HepG2 (cell line): ENCODE results near the gene TSSK6. TPM values are rescaled to one million over a fixed set of nuclear protein-coding genes. Genes with fewer than 3 reads are reported as not detected.

Experiments used
- ATAC-seq: fragments of 200-7000 bp; cut with Tn5 transposase; 3 replicates; pipeline ENCODE4 v1.9.1; 2020; ENCODE audit warnings: mild to moderate bottlenecking, moderate library complexity
- BruUV-seq: library from RNA; stranded (reverse); fragments of 400-500 nt; replicated peaks from 2 replicates; lab custom pipeline; 2021; lab: Mats Ljungman, UMichigan
- CTCF ChIA-PET: fragments of 300-600 bp; formaldehyde crosslinking; extraction: SDS; loops from one replicate; lab custom pipeline; 2021; ENCODE audit warnings: low total read pairs, inconsistent platforms, low intra/inter-chr PET ratio; lab: Yijun Ruan, JAX
- POLR2A ChIA-PET: fragments of 350-600 bp; sonication (Branson Sonifier 250); formaldehyde crosslinking; loops from one replicate; lab custom pipeline; 2020; ENCODE audit warnings: antibody characterized with exemption, inconsistent platforms; lab: Yijun Ruan, JAX
- DNase-seq: peaks from one replicate; pipeline ENCODE4 v3.0.0-alpha.2; 2015; ENCODE audit warnings: low spot score
- FAIRE-seq: peaks from 3 replicates; lab custom pipeline; 2011; peaks lifted over from hg19 to GRCh38; lab: Jason Lieb, UNC
- H2AFZ ChIP-seq: one replicate; pipeline ENCODE4 v1.6.1; 2011; ENCODE audit warnings: low read length, inconsistent platforms
- H3K27ac ChIP-seq: fragments of 300-600 bp; 3 replicates; pipeline ENCODE4 v1.8.0; 2011; ENCODE audit warnings: mixed run types, mild to moderate bottlenecking, mixed read lengths, low read length, inconsistent platforms; ENCODE audit not compliant: insufficient read depth; ENCODE audit errors: extremely low read length
- H3K27me3 ChIP-seq, 2 experiments: fragments of 200-600 bp in 1 of 2; 2 replicates in 1 of 2; 3 replicates in 1 of 2; pipeline versions ENCODE4 v1.6.0 to v1.8.0; 2011; ENCODE audit warnings: low read length in 2 of 2, mild to moderate bottlenecking in 2 of 2, moderate library complexity in 2 of 2, inconsistent platforms in 1 of 2; ENCODE audit not compliant: insufficient read depth in 2 of 2, control insufficient read depth in 1 of 2
- H3K36me3 ChIP-seq, 2 experiments: fragments of 200-600 bp in 1 of 2; replicated peaks in 1 of 2; 2 replicates in 1 of 2; 3 replicates in 1 of 2; pipeline versions ENCODE4 v1.5.1 to v1.8.0; 2011; ENCODE audit warnings: low read length in 2 of 2, inconsistent platforms in 1 of 2; ENCODE audit not compliant: insufficient read depth in 2 of 2, control insufficient read depth in 1 of 2
- H3K4me1 ChIP-seq: 2 replicates; pipeline ENCODE4 v1.5.1; 2012; ENCODE audit warnings: low read length, inconsistent platforms; ENCODE audit not compliant: insufficient read depth
- H3K4me2 ChIP-seq: 2 replicates; pipeline ENCODE4 v1.6.0; 2011; ENCODE audit warnings: low read depth, low read length, inconsistent platforms
- H3K4me3 ChIP-seq, 3 experiments: fragments of 200-600 bp in 1 of 3; sonication (generic), shearing (Covaris generic) in 1 of 3; replicated peaks in 1 of 3; 2 replicates each; pipeline ENCODE4 v1.5.1; 2011 to 2016; ENCODE audit warnings: low read length in 3 of 3, inconsistent platforms in 2 of 3, low read depth in 2 of 3, mild to moderate bottlenecking in 2 of 3, control low read depth in 1 of 3, mixed read lengths in 1 of 3; ENCODE audit not compliant: insufficient read depth in 1 of 3
- H3K79me2 ChIP-seq: one replicate; pipeline ENCODE4 v1.6.1; 2011; ENCODE audit warnings: low read length, inconsistent platforms; ENCODE audit not compliant: insufficient read depth
- H3K9ac ChIP-seq: 2 replicates; pipeline ENCODE4 v1.6.0; 2011; ENCODE audit warnings: mild to moderate bottlenecking, low read depth, low read length, inconsistent platforms; ENCODE audit not compliant: insufficient read depth
- H3K9me3 ChIP-seq: 2 replicates; pipeline ENCODE4 v1.5.1; 2012; ENCODE audit warnings: mild to moderate bottlenecking, low read length
- H4K20me1 ChIP-seq: 2 replicates; pipeline ENCODE4 v1.6.0; 2011; ENCODE audit warnings: inconsistent platforms, mild to moderate bottlenecking, low read length, moderate library complexity; ENCODE audit not compliant: insufficient read depth
- AGO1 ChIP-seq: fragments of 200-400 bp; formaldehyde crosslinking; IDR thresholded peaks from 2 replicates; pipeline ENCODE4 v1.6.1; 2017; ENCODE audit warnings: mild to moderate bottlenecking, low read depth, low read length, moderate library complexity; ENCODE audit not compliant: poor library complexity, severe bottlenecking
- BORCS8-MEF2B ChIP-seq: sonication (generic); formaldehyde crosslinking; IDR thresholded peaks from 2 replicates; pipeline ENCODE4 v1.8.0; 2022; ENCODE audit warnings: mild to moderate bottlenecking, missing genetic modification reagents
- GRHL1 ChIP-seq: sonication (generic); formaldehyde crosslinking; conservative IDR thresholded peaks from 2 replicates; pipeline ENCODE4 v1.8.0; 2022; ENCODE audit warnings: missing genetic modification reagents
- SAFB2 ChIP-seq: sonication (generic); formaldehyde crosslinking; IDR thresholded peaks from 2 replicates; pipeline ENCODE4 v1.5.1; 2020; ENCODE audit warnings: missing genetic modification reagents, low read depth, mild to moderate bottlenecking, borderline replicate concordance
- ZKSCAN5 ChIP-seq: sonication (generic); formaldehyde crosslinking; IDR thresholded peaks from 2 replicates; pipeline ENCODE4 v1.5.1; 2020; ENCODE audit warnings: mild to moderate bottlenecking, missing genetic modification reagents
- ZNF329 ChIP-seq: sonication (generic); formaldehyde crosslinking; IDR thresholded peaks from 2 replicates; pipeline ENCODE4 v1.9.0; 2021; ENCODE audit warnings: low read depth, mild to moderate bottlenecking, missing genetic modification reagents
- ZNF367 ChIP-seq: sonication (generic); formaldehyde crosslinking; IDR thresholded peaks from 2 replicates; pipeline ENCODE4 v1.4.0; 2020; ENCODE audit warnings: missing genetic modification reagents, borderline replicate concordance
- ZNF672 ChIP-seq: sonication (generic); formaldehyde crosslinking; IDR thresholded peaks from 2 replicates; pipeline ENCODE4 v1.8.1; 2022; ENCODE audit warnings: missing genetic modification reagents
- ZNF790 ChIP-seq: sonication (generic); formaldehyde crosslinking; IDR thresholded peaks from 2 replicates; pipeline ENCODE4 v1.8.0; 2022; ENCODE audit warnings: missing genetic modification reagents, mild to moderate bottlenecking, borderline replicate concordance
- WGBS: methylation state at CpG from one replicate; pipeline ENCODE4 v1.1.6; 2017; ENCODE audit warnings: low lambda C conversion rate; 5-methylcytosine and 5-hydroxymethylcytosine counted together
- in situ Hi-C: cut with HindIII; loops from 2 replicates; pipeline ENCODE4 v1.10.0; 2017; ENCODE audit warnings: low pct_unique_long_range_greater_than_20kb; ENCODE audit not compliant: extremely low pct_ligation_motif_present
- intact Hi-C: fragments of 100-400 bp; cut with micrococcal nuclease; formaldehyde crosslinking; loops from one replicate; pipeline ENCODE4 v1.10.0; 2022; ENCODE audit not compliant: unreplicated experiment
- polyA plus RNA-seq, 8 experiments: library from polyadenylated mRNA; depleted of rRNA in 3 of 8; stranded (reverse) in 7 of 8; unstranded in 1 of 8; fragments of >200 nt; fragmentation: Illumina TruSeq in 4 of 8; extraction: Trizol in 4 of 8; gene quantifications; 2 replicates each; pipeline versions ENCODE4 v1.2.1 to v1.2.3, GENCODE V29; 2011 to 2016; ENCODE audit warnings: low read depth in 4 of 8, missing spikeins in 1 of 8, mixed read lengths in 1 of 8; ENCODE audit not compliant: insufficient read depth in 1 of 8
- total RNA-seq, 5 experiments: library from RNA; depleted of rRNA; stranded (reverse); fragments of >200 nt; fragmentation: Illumina TruSeq; extraction: Trizol; gene quantifications; 2 replicates each; pipeline ENCODE4 v1.2.3, GENCODE V29; 2016; ENCODE audit warnings: low read depth in 1 of 5

Gene TSSK6
- total and polyA plus RNA-seq, 2 of the 13 experiments (the other 11 are each of a cell fraction or from before 2014, with no cell fraction given): 0.71 to 1.2 TPM

GRCh38 chr19:19489804-19490204, 25.5 kb downstream of the TSSK6 start:
- BruUV-seq: no TSS peak
- peak; percentile 4 for ATAC-seq

More at GRCh38 chr19:19489804-19490204, 25.5 kb downstream of the TSSK6 start:
- in situ Hi-C loops (loop anchor here (5.0 kb wide), 1 partner anchor 123 kb away; no protein-coding TSS in a partner anchor), intact Hi-C loops (loop anchor here (1.0 to 5.0 kb wide), 2 partner anchors 83 to 124 kb away; partner anchors contain the start of gene GATAD2A)
- H2AFZ ChIP-seq: no peak overlapping the region
- peaks cover 47% of the 10 kb centered on the region for H3K4me1 ChIP-seq
- no peak overlapping the region for H3K4me3 ChIP-seq
- DNase-seq (no peak), FAIRE-seq (no peak)
- no peaks in the 10 kb centered on the region for H3K9me3 ChIP-seq
- H3K4me2 ChIP-seq: no peak overlapping the region
- ChIA-PET POLR2A (interaction anchor here (1.0 to 2.9 kb wide), 3 partner anchors 85 to 125 kb away, joined by 3 to 19 read pairs (median 3); partner anchors contain the start of gene GATAD2A), CTCF (interaction anchor here (1.3 to 2.4 kb wide), 3 partner anchors 123 to 147 kb away, joined by 3 to 33 read pairs (median 8); no protein-coding TSS in a partner anchor)
- H3K27me3 ChIP-seq: no peaks in the 10 kb centered on the region; a peak in 1 of 5 replicates
- TF ChIP-seq ZNF790 (CRISPR knock-in tag) (no peak), GRHL1 (CRISPR knock-in tag) (no peak), SAFB2 (CRISPR knock-in tag) (no peak), ZKSCAN5 (no peak), ZNF672 (CRISPR knock-in tag) (no peak), ZNF329 (CRISPR knock-in tag) (no peak), ZNF367 (no peak), BORCS8-MEF2B (CRISPR knock-in tag) (no peak), AGO1 (no peak)
- peak overlapping the region; percentile 33 for H3K27ac ChIP-seq
- no peak overlapping the region for H3K9ac ChIP-seq
- peaks cover 6% of the 10 kb centered on the region for H3K79me2 ChIP-seq
- 80% methylated on average over 1 of the region's 9 CpGs for WGBS
- H4K20me1 ChIP-seq: peaks cover 3% of the 10 kb centered on the region; the same call in 1 of the 2 replicates
- H3K36me3 ChIP-seq: peaks cover 21 to 41% of the 10 kb centered on the region in 2 experiments; a peak in 4 of 5 replicates
